Activated CD8-positive, alpha-beta memory T cell treated with anti-CD3 and anti-CD28 coated beads for 4 hours (primary cell): Measurements from ENCODE around the gene SCAF11.

Source experiments
- DNase-seq, 2 donors: peaks; one replicate each; pipeline ENCODE4 v3.0.0-alpha.2; 2020; ENCODE audit warnings: low read depth in 2 of 2

SCAF11 gene

GRCh38 chr12:45978108-45978507 lies 12.3 kb downstream of the SCAF11 start:
- no peak for DNase-seq

- DNase-seq: no peak
These were observed 12.8 kb downstream of the SCAF11 start for GRCh38 chr12:45977620-45978019.

- no peak for DNase-seq
These were observed 14.9 kb downstream of the SCAF11 start for GRCh38 chr12:45975506-45975905.

GRCh38 chr12:45974883-45975282 lies 15.5 kb downstream of the SCAF11 start:
- no peak for DNase-seq

GRCh38 chr12:45974171-45974719 lies 16.1 kb downstream of the SCAF11 start:
- no peak for DNase-seq

GRCh38 chr12:45973526-45973925 lies 16.8 kb downstream of the SCAF11 start:
- DNase-seq: no peak

- DNase-seq: no peak
These were observed 20.0 kb downstream of the SCAF11 start for GRCh38 chr12:45970391-45970790.

- no peak for DNase-seq
These were observed 21.3 kb downstream of the SCAF11 start for GRCh38 chr12:45969084-45969483.

- no peak for DNase-seq
These were observed 23.9 kb downstream of the SCAF11 start for GRCh38 chr12:45966486-45966885.

- no peak for DNase-seq
These were observed 27.6 kb downstream of the SCAF11 start for GRCh38 chr12:45962553-45963325.

GRCh38 chr12:45959728-45960127 lies 30.6 kb downstream of the SCAF11 start:
- no peak for DNase-seq

- DNase-seq: no peak
These were observed 31.3 kb downstream of the SCAF11 start for GRCh38 chr12:45959025-45959424.

GRCh38 chr12:45948546-45948945 lies 41.8 kb downstream of the SCAF11 start:
- DNase-seq: no peak

- no peak for DNase-seq
These were observed 43.9 kb downstream of the SCAF11 start for GRCh38 chr12:45946435-45946834.

- DNase-seq: no peak
These were observed 45.6 kb downstream of the SCAF11 start for GRCh38 chr12:45944771-45945170.

- no peak for DNase-seq
These were observed 50.6 kb downstream of the SCAF11 start for GRCh38 chr12:45939759-45940158.

- DNase-seq: no peak
These were observed 51.8 kb downstream of the SCAF11 start for GRCh38 chr12:45938566-45938965.

- DNase-seq: no peak
These were observed 55.4 kb downstream of the SCAF11 start for GRCh38 chr12:45934956-45935355.

- no peak for DNase-seq
These were observed 56.9 kb downstream of the SCAF11 start for GRCh38 chr12:45933504-45933903.

GRCh38 chr12:45930369-45930768 lies 60.0 kb downstream of the SCAF11 start:
- no peak for DNase-seq

GRCh38 chr12:45928309-45928708 lies 62.1 kb downstream of the SCAF11 start:
- no peak for DNase-seq

- DNase-seq: no peak
These were observed 71.6 kb downstream of the SCAF11 start for GRCh38 chr12:45918818-45919217.

GRCh38 chr12:45915405-45915804 lies 75.0 kb downstream of the SCAF11 start:
- no peak for DNase-seq

GRCh38 chr12:45914090-45914489 lies 76.3 kb downstream of the SCAF11 start:
- DNase-seq: no peak
